ENCODE data around the gene FANCM. TPM values are rescaled to one million over a fixed set of nuclear protein-coding genes. Genes with fewer than 3 reads are reported as not detected.

The FANCM gene
- total RNA-seq, 4 donors from 2014 or later: 2.6 to 7.1 (median 3.2) TPM

DNA sequence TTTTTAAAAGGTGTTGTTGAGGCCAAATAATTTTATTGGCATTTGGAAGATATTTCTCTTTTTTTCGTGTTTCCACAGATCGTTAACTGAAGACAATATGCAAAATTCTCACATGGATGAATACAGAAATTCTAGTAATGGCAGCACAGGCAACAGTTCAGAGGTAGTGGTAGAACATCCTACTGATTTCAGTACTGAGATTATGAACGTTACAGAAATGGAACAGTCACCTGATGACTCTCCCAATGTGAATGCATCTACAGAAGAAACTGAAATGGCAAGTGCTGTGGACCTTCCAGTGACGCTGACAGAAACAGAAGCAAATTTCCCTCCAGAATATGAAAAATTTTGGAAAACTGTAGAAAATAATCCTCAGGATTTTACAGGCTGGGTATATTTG lies 40.6 kb upstream of the FANCM start:
- H3K9me3 ChIP-seq: no peaks in the 10 kb centered on the region
- H3K36me3 ChIP-seq: peaks cover 18 to 52% (median 42%) of the 10 kb centered on the region in 4 donors
- peaks cover 0 to 19% (median 9%) of the 10 kb centered on the region in 4 donors for H3K4me1 ChIP-seq
- intact Hi-C loops (cut with DNase I): no loop called here
- H3K4me3 ChIP-seq: no peak overlapping the region
- no peaks in the 10 kb centered on the region for H3K27me3 ChIP-seq
- TF ChIP-seq, protein P1, sequence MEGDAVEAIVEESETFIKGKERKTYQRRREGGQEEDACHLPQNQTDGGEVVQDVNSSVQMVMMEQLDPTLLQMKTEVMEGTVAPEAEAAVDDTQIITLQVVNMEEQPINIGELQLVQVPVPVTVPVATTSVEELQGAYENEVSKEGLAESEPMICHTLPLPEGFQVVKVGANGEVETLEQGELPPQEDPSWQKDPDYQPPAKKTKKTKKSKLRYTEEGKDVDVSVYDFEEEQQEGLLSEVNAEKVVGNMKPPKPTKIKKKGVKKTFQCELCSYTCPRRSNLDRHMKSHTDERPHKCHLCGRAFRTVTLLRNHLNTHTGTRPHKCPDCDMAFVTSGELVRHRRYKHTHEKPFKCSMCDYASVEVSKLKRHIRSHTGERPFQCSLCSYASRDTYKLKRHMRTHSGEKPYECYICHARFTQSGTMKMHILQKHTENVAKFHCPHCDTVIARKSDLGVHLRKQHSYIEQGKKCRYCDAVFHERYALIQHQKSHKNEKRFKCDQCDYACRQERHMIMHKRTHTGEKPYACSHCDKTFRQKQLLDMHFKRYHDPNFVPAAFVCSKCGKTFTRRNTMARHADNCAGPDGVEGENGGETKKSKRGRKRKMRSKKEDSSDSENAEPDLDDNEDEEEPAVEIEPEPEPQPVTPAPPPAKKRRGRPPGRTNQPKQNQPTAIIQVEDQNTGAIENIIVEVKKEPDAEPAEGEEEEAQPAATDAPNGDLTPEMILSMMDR (IDR thresholded peaks at IDR 0.05): no peak
- TF ChIP-seq EP300 (IDR thresholded peaks at IDR 0.05): no peak
- no peak for TF ChIP-seq POLR2AphosphoS5 (IDR thresholded peaks at IDR 0.05)
- no peak for TF ChIP-seq POLR2A (IDR thresholded peaks at IDR 0.05; ENCODE audit: low read depth)
- H3K27ac ChIP-seq (replicated peaks in 1 of 4): no peak overlapping the region
- DNase-seq (ENCODE audit: extremely low spot score): no peak
- WGBS: 90% methylated on average over 4 of the region's 4 CpGs

DNA sequence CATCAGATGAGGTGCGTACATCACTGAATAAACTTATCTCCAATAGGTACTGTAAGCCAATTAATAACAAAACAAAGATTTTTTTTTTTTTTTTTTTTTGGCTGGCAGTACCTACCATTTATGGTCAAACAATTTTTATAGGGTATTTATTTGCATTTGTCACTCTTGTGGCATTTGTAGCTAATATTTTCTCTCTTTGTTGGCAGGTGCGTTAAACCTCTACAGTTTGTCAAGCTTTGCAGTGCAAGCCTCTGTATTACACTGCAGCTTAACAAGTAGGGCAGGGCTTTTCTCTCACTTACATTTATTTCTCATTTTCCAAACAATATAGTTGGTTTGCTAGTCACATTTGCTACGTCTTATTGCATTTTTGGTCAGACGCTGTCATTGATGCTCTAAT lies 39.5 kb upstream of the FANCM start:
- H3K27ac ChIP-seq (replicated peaks in 1 of 4): no peak overlapping the region
- H3K27me3 ChIP-seq: no peaks in the 10 kb centered on the region
- peaks cover 18 to 62% (median 49%) of the 10 kb centered on the region in 4 donors for H3K36me3 ChIP-seq
- H3K4me3 ChIP-seq: no peak overlapping the region
- H3K4me1 ChIP-seq: peaks cover 0 to 9% (median 4%) of the 10 kb centered on the region in 4 donors
- DNase-seq (ENCODE audit: extremely low spot score): no peak
- no peaks in the 10 kb centered on the region for H3K9me3 ChIP-seq
- WGBS: over 99% methylated on average over 4 of the region's 4 CpGs
- intact Hi-C loops (cut with DNase I): no loop called here
- TF ChIP-seq POLR2A (IDR thresholded peaks at IDR 0.05; ENCODE audit: low read depth) (no peak), EP300 (IDR thresholded peaks at IDR 0.05) (no peak), POLR2AphosphoS5 (IDR thresholded peaks at IDR 0.05) (no peak)
- TF ChIP-seq, protein P1 (IDR thresholded peaks at IDR 0.05): no peak

DNA sequence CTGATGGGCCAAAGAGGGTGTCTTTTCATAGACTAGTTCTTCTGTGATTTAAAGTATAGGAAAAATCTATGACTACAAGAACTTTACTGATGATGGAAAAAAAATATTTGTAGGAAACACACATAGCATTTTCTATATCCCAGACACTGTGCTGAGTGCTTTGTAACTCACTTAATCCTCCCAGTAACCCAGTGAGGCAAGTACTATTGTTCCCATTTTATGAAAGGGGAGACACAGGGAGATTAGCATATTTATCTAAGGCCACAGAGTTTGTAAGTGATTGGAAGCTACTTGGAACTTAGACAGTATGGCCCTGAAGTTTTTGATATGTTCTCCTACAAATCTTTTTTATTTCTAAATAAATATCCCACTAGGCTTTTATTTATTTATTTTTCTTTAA lies 31.9 kb upstream of the FANCM start:
- DNase-seq (ENCODE audit: extremely low spot score): no peak
- Histone ChIP-seq H3K4me1 (no peaks in the 10 kb centered on the region), H3K36me3 (peaks cover 7 to 93% (median 60%) of the 10 kb centered on the region in 4 donors), H3K27ac (replicated peaks in 1 of 4) (no peak overlapping the region), H3K9me3 (no peaks in the 10 kb centered on the region), H3K4me3 (no peak overlapping the region), H3K27me3 (no peaks in the 10 kb centered on the region)
- TF ChIP-seq POLR2A (IDR thresholded peaks at IDR 0.05; ENCODE audit: low read depth) (no peak), EP300 (IDR thresholded peaks at IDR 0.05) (no peak), POLR2AphosphoS5 (IDR thresholded peaks at IDR 0.05) (no peak)
- TF ChIP-seq, protein P1 (IDR thresholded peaks at IDR 0.05): no peak
- intact Hi-C loops (cut with DNase I): no loop called here

DNA sequence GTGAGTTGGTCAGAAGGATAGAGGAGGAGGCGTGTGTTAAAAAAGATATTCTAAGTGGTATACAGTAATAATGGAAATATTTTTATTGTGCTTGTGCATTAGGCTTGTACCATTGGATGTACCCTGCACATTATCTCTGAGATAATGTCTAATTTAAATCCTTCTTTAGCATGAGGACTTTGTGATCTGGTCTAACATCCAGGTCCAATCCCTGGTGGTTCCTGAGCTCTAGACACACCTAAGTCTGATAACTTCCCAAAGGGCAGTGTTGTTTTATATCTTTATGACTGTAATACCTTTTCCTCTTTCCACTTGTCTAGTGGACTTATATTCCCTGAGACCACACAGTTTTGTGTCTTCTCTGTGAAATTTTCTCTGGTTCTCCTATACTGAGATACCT lies 31.2 kb upstream of the FANCM start:
- no peak overlapping the region for H3K27ac ChIP-seq (replicated peaks in 1 of 4)
- no peaks in the 10 kb centered on the region for H3K4me1 ChIP-seq
- no peak overlapping the region for H3K4me3 ChIP-seq
- whole genome bisulfite sequencing: 95% methylated on average over 1 of the region's 1 CpG
- no peaks in the 10 kb centered on the region for H3K9me3 ChIP-seq
- intact Hi-C loops (cut with DNase I): no loop called here
- DNase-seq (ENCODE audit: extremely low spot score): no peak
- TF ChIP-seq POLR2A (IDR thresholded peaks at IDR 0.05; ENCODE audit: low read depth) (no peak), EP300 (IDR thresholded peaks at IDR 0.05) (no peak), POLR2AphosphoS5 (IDR thresholded peaks at IDR 0.05) (no peak)
- TF ChIP-seq, protein P1 (IDR thresholded peaks at IDR 0.05): no peak
- H3K36me3 ChIP-seq: peaks cover 11 to 93% (median 60%) of the 10 kb centered on the region in 4 donors
- H3K27me3 ChIP-seq: no peaks in the 10 kb centered on the region
